ENCODE data around the gene RBPJ.

The RBPJ gene

DNA sequence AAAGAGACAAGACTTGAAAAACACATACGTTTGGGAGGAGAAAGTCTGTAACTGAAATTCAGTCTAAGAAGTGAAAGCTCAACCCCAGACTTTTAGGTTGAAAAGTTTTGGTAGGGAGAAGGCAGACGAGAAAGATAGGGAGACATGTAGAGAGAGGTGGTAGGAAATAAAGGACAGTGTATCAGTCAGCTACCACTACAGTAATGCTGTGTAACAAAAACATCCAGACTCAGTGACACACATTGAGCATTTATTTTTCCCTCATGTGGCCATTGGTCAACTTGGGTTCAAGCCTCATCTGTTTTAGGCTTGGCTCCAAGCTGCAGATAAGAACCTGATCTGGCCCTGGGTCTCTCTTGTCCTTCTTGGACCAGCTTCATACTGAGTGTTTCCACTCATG is 142.6 kb downstream of the RBPJ start:
- DNase-seq (ENCODE audit: low read depth): no peak
- no peak overlapping the region for H3K4me3 ChIP-seq (ENCODE audit: low read depth, low read length)
- TF ChIP-seq, protein P1, sequence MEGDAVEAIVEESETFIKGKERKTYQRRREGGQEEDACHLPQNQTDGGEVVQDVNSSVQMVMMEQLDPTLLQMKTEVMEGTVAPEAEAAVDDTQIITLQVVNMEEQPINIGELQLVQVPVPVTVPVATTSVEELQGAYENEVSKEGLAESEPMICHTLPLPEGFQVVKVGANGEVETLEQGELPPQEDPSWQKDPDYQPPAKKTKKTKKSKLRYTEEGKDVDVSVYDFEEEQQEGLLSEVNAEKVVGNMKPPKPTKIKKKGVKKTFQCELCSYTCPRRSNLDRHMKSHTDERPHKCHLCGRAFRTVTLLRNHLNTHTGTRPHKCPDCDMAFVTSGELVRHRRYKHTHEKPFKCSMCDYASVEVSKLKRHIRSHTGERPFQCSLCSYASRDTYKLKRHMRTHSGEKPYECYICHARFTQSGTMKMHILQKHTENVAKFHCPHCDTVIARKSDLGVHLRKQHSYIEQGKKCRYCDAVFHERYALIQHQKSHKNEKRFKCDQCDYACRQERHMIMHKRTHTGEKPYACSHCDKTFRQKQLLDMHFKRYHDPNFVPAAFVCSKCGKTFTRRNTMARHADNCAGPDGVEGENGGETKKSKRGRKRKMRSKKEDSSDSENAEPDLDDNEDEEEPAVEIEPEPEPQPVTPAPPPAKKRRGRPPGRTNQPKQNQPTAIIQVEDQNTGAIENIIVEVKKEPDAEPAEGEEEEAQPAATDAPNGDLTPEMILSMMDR (conservative IDR thresholded peaks at IDR 0.05; ENCODE audit: low read depth, low read length): no peak

DNA sequence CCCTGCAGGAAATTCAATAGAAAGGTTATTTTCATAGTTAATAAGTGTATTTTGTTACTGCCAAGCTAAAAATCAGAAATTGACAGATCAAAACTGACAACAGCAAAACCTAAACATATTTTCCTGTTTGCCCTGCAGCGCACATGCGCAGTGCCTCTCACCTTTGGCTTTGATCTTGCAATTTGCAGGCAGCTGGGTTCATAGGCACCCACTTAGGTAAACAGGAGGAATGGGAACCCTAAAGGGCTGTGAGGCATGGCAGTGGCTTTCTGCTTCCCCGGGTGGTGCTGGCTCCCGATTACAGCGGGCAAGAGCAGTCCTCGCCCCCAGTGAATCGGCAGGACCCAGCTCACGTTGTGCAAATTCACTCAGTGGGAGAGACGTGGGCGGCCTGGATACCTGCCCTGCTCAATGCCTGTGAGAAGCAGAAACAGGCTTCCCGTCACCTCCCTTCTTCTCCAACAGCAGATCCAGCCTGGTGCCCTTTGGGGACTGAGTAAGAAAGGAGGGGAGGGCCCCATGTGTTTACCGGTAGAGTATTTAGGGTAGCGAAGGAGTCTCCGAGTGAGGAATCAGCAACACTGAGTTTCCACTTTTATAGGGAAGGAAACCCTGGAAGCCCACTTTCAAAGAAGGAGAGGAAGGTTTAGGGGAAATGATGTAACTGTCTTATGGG is 143.7 kb downstream of the RBPJ start:
- TF ChIP-seq, protein P1 (conservative IDR thresholded peaks at IDR 0.05; ENCODE audit: low read depth, low read length): no peak
- DNase-seq (ENCODE audit: low read depth): no peak
- H3K4me3 ChIP-seq (ENCODE audit: low read depth, low read length): no peak overlapping the region

DNA sequence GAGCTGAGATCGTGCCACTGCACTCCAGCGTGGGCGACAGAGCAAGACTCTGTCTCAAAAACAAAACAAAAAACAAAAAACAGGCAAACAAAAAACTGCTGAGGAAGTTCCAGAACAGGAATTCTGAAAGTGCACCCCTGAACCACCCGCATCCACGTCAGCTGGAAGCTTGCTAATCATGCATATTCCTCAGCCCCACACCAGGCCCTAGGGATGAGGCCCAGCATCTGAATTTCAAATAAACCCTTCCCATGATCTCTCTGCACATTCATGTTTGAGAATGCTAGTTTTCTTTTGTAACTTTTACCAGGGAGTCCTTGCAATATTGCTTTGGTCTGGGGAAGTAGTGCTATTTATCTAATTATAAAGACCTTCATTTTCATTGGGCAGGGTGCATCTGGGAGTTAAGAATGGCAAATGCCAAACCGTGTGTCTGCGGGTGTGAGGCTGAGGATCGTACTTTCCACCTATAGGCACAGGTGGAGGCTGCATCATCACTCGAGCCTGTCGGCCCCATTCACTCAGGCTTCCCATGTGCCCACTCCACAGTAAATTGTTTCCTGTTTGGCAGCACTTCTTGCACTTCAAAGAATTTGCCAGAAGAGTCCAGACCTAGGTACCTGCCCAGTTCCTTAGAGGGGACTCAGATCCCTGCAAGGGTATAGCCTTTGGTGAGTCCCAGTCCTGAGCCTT is 145.9 kb downstream of the RBPJ start:
- TF ChIP-seq, protein P1 (conservative IDR thresholded peaks at IDR 0.05; ENCODE audit: low read depth, low read length): no peak
- H3K4me3 ChIP-seq (ENCODE audit: low read depth, low read length): no peak overlapping the region
- no peak for DNase-seq (ENCODE audit: low read depth)

DNA sequence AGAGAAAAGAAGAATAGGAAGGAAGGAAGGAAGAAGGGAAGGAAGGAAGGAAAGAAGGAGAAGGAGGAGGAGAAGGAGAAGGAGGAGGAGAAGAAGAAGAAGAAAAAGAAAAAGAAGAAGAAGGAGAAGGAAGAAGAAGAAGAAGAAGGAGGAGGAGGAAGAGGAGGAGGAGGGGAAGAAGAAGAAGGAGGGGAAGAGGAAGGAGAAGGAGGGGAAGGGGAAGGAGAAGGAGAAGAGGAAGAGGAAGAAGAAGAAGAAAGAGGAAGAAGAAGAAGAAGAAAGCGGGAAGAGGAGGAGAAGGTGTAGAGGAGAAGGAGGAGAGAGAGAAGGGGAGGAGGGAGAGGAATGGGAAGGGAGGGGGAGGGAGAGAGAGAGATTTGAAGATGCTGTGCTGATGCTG is 146.9 kb downstream of the RBPJ start:
- TF ChIP-seq, protein P1 (conservative IDR thresholded peaks at IDR 0.05; ENCODE audit: low read depth, low read length): no peak
- no peak for DNase-seq (ENCODE audit: low read depth)
- H3K4me3 ChIP-seq (ENCODE audit: low read depth, low read length): no peak overlapping the region

DNA sequence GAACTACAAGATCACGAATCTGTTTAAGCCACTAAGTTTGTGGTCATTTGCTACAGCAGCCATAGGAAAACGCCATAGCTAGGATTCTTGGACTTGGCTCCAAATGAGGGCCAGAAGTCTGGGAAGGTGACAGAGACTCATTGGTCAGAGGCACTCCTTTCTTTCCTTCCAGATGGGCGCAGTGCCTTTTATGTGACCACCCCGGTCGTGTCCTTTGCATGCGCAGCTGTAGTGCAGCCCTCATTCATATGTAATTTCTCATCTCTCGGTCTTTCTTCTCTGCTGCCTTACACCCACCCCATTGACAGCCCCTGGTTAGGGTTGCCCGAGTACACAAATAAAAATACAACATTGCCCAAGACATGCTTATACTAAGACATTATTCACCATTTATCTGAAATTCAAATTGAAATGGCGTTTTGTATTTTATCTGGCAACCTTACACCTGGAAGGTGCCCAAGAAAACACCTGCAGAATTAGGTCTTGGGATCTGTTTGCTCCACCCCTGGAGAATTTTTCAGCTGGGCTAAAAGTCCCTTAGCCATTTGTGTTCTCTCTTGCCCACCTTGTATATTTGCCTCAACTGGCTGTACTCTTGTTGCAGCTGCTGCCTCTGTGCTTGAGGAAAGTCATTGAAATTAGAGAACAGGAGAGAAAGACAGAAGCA is 147.6 kb downstream of the RBPJ start:
- H3K4me3 ChIP-seq (ENCODE audit: low read depth, low read length): no peak overlapping the region
- no peak for DNase-seq (ENCODE audit: low read depth)
- TF ChIP-seq, protein P1 (conservative IDR thresholded peaks at IDR 0.05; ENCODE audit: low read depth, low read length): no peak

DNA sequence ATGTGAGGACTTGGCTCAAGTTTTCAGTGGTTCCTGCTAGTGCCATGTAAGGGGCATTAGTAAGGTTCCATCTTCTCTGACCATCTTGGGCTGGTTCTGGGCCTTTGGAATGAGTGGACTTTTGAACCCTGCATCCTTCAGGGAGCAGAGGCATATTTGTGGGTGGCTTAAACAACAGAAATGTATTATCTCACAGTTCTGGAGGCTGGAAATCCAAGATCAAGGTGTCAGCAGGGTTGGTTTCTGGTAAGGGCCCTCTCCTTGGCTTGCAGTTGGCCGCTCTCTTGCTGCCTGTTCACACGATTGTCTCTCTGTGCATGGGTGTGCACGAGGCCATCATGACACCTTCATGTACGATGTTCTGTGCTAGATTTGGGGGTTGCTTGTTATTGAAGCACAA is 148.2 kb downstream of the RBPJ start:
- H3K4me3 ChIP-seq (ENCODE audit: low read depth, low read length): no peak overlapping the region
- DNase-seq (ENCODE audit: low read depth): no peak
- TF ChIP-seq, protein P1 (conservative IDR thresholded peaks at IDR 0.05; ENCODE audit: low read depth, low read length): no peak
